SK-N-MC (cell line): ENCODE data around the gene AOAH.

Experiments
- EZH2 ChIP-seq: fragments of 200-600 bp; sonication (generic); IDR thresholded peaks from one replicate; pipeline ENCODE4 v1.6.1; 2017; ENCODE audit warnings: antibody characterized with exemption
- FOXP2 ChIP-seq: optimal IDR thresholded peaks from 2 replicates; pipeline ENCODE3; 2011; ENCODE audit warnings: mild to moderate bottlenecking, moderate library complexity; ENCODE audit not compliant: insufficient read depth; ENCODE audit errors: extremely low read length, control extremely low read depth
- POLR2AphosphoS5 ChIP-seq: IDR thresholded peaks from 2 replicates; pipeline ENCODE4 v1.6.1; 2012; ENCODE audit warnings: mild to moderate bottlenecking, low read depth, low read length, borderline replicate concordance

- TF ChIP-seq EZH2 (no peak), POLR2AphosphoS5 (no peak), FOXP2 (no peak)
Observed at GRCh38 chr7:36746347-36746746, 22.1 kb upstream of the AOAH start.
